LHCN-M2 (cell line): ENCODE data around the gene ACTR3C. TPM values are rescaled to one million over a fixed set of nuclear protein-coding genes. Genes with fewer than 3 reads are reported as not detected.
"Not testable (repeated sequence)": the region's sequence is repeated elsewhere in the genome, so short reads cannot be mapped to it uniquely, and the experiment has no call there.

Experiments used
- DNase-seq: peaks from one replicate; pipeline ENCODE4 v3.0.0-alpha.2; 2012; ENCODE audit warnings: low read depth
- total RNA-seq: library from RNA; depleted of rRNA; stranded (reverse); fragments of >200 nt; gene quantifications from 2 replicates; pipeline ENCODE4 v1.2.3, GENCODE V29; 2014

ACTR3C gene
- total RNA-seq, 1 experiment from 2014 or later: not detected

DNA sequence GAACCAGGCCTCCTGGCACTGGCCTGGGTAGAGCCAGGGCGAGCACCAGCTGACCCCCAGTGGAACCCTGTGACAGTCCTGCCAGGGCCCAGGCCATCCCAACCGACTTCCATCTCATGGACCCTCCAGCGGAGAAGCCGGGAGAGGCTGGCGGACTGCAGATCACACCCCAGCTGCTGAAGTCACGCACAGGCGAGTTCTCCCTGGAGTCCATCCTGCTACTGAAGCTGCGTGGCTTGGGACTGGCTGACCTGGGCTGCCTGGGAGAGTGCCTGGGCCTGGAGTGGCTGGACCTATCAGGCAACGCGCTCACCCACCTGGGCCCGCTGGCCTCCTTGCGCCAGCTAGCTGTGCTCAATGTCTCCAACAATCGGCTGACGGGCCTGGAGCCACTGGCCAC lies 13.4 kb upstream of the ACTR3C start:
- no peak for DNase-seq

DNA sequence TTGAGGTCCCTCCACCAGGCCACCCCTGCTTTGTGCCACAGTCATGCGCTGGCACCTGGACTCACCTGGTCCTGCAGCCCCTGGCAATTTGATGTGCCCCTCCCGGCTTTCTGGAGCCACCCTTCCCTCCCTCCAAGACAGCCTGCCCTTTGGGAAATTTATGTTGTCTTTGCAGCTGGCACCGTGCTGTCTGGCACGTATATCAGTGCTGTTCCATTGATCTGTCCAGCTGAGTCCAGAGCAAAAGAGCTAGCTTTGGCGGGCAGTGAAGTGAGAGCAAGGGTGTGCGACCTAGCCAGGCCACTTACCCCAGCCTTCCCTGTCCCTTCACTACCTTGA lies 12.4 kb upstream of the ACTR3C start:
- DNase-seq: no peak

DNA sequence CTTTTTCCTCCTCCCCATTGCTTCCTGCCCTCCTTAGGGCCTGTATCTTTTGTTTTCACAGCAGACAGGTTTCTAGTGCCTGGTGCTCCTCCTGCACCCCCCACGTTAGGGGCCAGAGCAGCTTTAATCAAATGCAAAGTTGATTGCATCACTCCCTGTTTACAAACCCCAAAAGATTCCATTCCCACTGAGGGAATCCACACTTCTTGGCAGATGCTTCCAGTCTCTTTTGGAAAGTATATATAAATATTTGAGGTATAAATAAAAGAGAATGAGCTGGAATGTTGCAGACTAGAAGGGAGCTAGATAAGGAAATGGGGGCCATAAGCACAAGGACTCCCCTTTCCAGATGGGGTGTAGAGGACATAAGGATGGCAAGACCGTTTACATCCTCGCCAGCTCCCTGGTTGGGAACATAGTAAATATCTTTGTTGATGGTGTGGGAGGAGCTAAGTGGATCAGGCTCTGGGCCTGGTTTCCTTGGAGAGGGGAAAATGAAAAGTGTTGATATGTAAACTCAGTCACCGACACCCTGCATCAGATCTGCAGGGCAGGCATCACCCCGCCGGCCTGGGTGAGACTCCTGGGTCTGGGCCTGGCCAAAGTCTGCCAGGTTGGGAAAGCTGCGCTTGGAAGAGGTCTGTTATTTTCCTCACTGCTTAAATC lies 11.9 kb upstream of the ACTR3C start:
- DNase-seq: peak; percentile 48

DNA sequence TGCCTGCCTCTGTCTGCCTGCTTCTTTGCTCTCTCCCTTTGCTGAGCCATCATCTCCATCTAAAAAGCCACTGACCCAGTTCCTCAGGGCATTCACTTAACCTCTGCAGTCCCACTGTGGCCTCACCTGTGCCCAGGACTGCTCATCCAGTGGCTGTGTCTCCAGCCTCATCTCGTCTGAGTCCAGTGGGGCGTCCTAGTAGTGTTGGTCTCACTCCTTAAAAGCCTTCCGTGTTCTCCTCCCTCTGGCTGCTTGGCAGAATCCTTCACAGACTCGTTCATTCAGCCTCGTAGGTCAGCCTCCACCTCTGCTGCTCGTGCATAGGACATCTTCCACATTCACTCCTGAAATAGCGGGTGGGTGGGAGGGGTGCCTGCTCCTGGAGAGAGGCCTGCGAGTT lies 10.8 kb upstream of the ACTR3C start:
- no peak for DNase-seq

DNA sequence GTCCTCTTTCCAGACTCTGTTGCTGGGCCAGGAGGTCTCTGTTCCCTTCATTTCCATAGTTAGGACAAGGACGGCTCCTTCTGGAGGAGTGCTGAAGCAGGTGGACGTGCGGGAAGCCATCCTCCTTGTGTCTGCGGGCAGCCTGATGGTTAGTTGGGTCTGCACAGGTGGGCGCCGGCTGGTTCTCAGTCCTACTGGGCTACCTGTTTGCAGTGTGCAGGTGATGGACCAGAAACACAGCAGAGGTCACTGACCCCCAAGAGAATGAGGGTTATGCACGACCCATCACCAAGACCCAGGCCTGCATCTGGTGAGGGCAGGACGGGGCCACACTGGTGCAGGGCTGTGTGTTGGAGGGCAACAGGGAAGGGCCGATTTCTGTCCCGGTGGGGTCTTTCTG lies 10.3 kb upstream of the ACTR3C start:
- no peak for DNase-seq

DNA sequence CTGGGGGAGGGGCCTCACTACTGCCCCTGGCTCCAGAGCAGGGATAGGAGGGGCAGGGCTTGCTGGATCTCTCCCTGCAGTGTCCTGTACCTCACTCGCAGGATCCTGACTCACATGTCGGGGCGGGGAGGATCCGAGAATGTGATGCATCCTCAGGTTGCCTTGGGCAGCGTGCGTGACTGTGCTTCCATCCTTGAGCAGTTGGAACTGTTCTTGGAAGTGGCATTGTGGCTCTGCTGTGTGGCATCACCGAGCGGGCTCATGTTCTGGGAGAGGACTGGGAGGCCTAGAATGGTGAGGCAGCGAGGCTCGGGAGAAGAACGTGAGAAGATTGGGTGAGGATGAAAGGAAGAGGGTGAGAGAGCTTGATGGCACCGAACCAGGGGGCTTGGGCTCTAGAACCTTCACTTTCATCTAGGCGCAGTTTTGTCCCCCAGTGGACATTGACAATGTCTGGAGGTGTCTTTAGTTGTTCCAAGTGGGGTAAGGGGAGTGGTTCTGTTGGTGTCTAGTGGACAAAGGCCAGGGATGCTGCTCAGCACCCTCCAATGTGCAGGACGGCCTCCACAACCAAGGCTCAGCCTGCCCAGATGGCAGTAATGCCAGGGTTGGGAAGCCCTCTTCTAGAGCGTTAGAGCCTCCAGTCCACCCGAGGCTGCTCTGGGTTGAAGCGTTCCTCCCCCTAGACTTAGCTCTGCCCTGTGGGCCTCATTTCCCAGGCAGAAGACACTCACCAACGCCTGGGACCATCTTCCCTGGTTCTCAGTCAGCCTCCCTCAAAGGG lies 9.7 kb upstream of the ACTR3C start:
- no peak for DNase-seq

DNA sequence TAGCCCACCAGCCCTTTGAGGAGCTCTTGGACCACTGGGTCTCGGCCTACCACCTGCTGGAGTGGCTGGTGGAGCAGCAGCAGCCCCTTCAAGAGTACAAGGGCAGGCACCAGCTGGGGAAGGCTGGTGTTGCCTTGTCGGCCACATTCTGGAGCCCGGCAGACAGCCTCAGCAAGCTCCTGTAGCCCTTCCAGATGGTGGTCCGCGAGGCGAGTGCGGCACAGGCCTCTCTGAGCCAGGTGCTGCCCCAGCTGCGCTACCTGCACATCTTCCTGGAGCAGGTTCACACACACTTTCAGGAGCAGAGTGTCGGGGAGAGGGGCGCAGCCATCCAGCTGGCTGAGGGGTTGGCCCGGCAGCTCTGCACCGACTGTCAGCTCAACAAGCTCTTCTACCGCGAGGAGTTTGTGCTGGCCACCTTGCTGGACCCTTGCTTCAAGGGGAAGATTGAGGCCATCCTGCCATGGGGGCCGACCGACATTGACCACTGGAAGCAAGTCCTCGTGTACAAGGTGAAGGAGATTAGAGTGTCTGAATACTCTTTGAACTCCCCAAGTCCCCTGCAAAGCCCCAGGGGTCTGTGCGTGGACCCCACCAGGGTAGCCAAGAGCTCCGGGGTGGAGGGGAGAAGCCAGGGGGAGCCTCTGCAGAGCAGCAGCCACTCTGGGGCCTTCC lies 7.0 kb upstream of the ACTR3C start:
- DNase-seq: no peak

DNA sequence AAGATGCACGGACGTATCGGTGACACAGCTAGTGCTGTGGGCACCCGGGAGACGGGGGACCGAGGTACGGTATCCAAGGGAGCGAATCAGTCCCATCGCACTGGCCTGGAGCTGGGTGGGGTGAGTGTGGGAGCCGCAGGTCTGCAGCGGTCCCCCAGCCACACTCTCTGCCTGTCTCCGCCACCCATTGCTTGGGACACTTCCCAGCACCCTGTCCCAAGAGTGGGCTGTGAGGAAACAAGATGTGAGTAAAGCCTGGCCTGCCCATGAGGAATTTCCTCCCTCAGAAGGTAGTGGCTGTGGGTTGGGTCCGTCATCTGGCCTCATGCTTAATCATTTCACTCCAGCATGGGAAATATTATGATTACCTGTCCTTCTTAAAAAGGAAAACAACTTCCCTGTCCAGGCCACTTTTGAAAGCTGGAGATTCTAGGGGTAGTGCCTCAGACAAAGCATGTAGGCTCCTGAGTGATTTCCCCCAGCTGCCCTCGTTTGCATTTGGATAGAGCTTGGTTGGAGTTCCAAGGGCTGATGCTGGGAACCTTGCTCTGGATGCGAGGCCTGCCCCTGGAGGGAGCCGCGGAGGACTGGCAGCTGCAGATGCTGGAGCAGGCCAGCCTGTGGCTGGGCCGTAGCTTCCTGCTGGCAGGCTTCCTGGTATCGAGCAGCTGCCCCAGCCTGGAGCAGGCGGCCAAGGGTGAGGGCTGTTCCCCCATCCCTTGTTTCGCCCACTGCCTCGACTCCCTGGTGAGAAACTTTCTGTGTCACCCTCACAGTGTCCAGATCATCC lies 6.2 kb upstream of the ACTR3C start:
- DNase-seq: peak; percentile 87

DNA sequence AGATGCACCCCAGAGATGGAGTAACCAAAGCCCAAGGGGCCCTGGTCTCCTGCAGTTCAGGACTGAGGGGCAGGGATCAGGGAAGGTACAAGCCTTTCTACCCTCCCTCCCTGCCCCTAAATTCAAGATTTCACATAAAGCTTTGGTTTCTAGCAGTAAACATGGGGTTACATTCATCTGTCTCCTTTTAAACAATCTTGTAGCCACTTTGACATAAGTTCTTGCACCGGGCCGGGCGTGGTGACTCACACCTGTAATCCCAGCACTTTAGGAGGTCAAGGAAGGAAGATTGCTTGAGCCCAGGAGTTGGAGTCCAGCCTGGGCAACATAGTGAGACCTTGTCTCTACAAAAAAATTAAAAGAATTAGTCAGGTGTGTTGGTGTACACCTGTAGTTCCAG lies 4.0 kb upstream of the ACTR3C start:
- DNase-seq: no peak

DNA sequence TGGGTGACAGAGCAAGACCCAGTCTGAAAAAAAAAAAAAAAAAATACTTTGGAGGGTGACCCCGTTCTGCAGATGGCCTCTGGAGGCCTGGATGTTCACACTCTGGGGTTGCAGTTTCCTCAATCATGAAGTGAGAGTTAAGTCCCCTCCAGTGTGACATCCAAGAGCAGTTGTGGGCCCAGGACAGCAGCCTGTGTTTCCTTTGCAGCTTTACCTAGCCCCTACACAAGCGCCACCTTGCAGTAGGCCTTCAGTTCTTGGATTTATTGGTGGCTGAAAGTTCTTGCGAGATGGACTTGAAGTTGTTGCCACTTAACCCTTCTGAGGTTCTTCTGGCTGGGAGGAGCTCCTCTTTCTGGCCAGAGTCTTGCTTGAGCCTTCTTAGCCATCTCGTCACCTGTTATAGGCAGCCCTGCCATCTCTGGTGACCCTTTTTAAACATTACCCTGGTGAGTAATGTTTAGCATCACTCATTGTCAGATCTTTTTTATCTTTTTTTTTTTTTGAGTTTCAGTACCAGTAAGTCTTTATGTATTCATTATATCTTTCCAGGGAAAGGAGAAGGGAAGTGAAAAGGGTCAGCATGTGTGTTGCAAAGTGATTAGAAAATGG lies 3.4 kb upstream of the ACTR3C start:
- DNase-seq: no peak

DNA sequence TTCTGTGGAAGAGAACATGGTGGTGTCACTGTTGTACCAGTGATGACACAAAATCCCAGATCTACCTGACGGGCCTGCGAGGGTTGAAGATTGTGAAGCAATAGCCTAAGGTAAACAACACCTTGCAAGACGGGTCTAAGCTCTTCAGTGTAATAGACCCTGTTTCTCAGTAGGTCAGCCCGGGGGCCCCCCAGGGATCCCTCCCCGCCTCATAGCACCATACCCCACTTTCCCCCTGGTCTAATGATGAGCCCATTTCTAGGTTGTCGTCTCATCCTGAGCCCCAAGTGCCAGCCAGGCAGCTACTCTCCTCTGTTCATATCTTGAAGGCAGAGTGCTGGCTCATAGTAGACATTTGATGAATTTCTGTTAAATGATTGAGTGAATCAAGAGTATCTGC lies 2.6 kb upstream of the ACTR3C start:
- no peak for DNase-seq

DNA sequence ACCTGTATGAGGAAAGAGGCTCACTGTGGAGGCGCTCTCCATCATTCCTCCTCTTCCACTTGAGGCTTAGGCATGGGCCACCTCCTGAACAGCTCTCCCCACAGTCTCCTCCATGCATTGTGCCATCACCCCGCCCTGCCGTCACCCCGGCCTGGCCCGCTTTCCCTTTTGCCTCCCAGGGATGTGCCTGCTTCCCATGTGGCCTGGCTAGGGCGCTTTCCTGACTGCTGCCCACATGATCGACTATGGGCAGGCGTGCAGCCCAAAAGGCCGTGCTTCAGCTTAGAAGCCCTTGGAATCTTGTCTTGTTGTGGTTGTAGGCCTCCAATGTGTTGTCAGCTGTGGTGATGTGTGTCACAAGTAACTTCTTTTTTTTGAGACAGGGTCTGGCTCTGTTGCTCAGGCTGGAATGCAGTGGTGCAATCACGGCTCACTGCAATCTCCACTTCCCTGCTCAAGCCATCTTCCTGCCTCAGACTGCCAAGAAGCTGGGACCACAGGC lies 1.8 kb upstream of the ACTR3C start:
- DNase-seq: peak; percentile 67

DNA sequence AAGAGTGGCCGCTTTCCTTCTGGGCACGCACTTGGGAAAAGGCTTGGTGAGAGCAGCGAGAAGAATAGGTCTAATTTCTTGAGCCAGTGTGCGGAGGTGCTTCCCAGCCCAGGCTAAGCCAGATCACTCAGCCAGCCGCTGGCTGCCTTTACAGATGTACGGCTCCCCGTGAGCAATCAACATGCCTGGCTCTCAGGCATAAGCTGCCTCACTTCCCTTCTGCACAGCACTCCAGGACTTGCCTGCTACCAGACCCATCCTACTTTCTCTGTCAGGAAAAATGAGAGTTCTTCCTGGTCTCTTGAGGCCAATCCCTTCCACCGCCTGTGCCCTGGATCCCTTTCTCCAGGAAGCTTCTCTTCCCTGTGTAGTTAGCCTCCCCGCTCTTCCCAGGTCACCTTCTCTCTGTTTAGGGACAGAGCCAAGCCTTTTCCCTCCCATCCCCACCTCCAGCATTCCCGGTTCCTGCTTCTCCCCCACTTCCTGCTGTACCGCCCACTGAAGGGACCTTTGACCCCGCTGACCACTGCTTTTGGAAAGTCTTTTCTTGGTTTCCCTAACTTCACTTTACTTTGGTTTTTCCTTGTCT lies 1.1 kb upstream of the ACTR3C start:
- DNase-seq: no peak

DNA sequence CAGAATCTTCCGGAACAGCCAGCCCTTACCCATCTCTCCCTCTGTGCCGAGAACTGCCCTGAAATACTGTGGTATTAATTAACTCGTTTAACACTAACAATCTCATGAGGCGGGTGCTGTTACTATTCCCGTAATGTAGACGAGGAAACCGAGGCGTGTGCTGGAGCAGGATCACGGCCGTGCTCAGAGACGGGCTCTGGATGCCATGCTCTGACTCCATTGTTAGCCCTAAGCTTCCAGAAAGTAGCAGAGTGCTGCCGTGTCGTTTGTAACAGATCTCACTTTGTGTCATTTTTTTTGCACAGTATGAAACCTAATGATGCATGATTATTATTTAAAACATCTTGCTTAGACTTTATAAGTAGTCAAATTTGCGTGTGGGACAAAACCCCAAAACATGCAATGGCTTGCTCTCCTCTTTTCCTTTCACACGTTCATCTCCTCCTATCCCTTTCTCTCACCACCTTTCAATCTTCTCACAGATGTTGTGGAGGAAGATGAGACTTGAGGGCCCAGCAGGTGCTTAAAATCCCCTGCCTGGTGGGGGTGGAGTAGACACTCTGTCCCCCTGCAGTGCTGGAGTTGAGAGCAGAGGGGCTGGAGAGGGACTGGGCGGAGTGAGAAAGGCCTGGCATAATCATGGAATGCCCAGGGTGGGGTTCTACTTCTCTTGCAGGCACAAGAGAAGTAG lies 482 bp upstream of the ACTR3C start:
- DNase-seq: no peak

DNA sequence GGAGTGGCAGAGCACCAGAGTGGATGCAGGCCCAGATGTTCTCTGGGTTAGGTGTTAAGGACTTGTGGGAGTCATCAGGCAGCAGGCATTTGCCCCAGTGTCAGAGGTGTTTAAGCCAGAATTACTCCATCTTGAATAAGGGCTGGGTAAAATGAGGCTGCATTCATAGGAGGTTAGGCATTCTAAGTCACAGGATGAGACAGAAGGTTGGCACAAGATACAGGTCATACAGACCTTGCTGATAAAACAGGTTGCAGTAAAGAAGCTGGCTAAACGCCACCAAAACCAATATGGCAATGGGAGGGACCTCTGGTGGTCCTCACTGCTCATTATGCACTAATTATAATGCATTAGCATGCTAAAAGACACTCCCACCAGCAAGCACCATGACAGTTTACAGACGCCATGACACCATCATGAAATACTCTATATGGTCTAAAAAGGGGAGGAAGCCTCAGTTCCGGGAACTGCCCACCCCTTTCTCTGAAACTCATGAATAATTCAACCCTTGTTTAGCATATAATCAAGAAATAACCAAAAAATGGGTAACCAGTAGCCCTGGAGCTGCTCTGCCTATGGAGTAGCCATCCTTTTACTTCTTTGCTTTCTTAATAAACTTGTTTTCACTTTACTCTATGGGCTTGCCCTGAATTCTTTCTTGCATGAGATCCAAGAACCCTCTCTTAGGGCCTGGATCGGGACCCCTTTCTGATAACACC lies 1.1 kb downstream of the ACTR3C start:
- DNase-seq: no peak

DNA sequence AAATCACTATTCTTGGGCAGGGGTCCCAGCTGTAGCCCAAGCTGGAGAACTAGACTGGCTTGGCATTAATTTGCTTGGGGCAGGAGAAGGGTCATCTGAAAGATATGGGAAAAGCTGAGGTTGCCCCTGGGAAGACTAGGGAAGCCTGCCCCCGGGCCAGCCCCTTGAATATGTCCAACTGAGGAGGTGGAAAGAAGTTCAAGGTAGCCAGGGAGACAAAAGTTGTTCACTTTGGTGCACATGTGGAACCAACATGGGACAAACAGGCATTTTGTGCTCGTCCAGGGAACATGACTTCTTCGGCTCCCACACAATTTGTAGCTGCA lies 1.6 kb downstream of the ACTR3C start:
- DNase-seq: no peak

DNA sequence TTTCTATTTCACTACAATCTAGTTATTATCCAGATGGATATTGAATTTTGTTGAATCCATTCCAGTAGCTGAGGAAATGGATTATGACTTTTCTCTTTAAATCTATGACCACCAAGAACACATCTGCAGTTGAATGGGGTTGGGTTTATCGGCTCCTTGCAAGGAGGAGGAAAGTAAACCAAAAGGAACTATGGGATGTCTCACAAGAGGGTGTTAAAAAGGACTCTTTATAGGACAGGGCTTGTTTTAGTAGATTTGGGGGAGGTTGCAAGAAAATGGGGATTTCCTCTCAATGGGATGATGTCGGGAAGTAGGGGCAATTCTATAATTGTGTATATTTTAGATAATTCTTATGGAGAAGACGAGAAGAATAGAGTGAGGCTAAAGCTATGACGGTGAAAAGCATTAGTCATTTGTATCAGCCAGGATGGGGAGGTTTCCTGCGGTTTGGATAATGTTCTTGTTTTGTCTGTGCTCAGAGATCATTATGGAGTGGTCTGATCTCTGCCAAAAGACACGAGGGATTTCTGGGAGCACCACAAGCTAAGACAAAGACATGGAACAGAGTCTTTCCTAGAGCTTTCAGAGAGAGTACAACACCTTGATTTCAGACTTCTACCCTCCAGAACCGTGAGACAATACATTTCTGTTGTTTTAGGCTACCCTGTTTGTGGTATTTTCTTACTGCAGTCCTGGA lies 5.4 kb downstream of the ACTR3C start:
- DNase-seq: peak; percentile 84

DNA sequence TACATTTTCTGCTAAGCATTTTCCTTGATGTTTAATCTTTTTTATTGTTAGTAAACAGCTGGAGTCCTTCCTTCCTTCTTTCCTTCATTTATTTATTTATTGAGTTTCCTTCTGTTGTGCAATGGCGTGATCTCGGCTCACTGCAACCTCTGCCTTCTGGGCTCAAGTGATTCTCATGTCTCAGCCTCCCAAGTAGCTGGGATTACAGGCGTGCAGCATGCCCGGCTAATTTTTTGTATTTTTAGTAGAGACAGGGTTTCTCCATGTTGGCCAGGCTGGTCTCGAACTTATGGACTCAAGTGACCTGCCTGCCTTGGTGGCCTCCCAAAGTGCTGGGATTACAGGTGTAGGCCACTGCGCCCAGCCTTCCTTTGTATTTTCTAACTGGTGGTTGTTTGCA lies 6.4 kb downstream of the ACTR3C start:
- not testable (repeated sequence) for DNase-seq

DNA sequence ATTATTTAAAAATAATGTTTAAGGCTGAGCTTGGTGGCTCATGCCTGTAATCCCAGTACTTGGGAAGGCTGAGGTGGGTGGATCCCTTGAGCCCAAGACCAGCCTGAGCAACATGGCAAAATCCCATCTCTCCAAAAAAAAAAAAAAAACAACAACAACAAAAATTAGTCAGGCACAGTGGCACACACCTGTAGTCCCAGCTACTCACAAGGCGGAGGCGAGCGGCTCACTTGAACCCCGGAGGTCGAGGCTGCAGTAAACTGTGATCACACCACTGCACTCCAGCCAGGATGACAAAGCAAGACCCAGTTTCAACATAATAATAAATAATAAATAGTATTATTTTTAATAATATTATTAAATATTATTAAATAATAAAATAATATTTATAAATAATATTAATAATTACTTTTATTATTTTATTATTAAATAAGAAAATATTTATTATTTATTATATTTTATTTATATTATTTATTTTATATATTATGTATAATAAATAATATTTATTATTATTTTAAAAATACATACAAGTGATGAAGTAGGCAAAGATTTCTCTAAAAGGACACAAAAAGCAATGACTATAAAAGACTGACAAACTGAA lies 8.6 kb downstream of the ACTR3C start:
- no peak for DNase-seq
